ENCODE data around the gene RANBP10. TPM values are rescaled to one million over a fixed set of nuclear protein-coding genes. Genes with fewer than 3 reads are reported as not detected.

The RANBP10 gene
- total and polyA plus RNA-seq, 2 of the 13 experiments (the other 11 are each of a cell fraction or from before 2014, with no cell fraction given) = 9.2 to 22.7 TPM

- peak; percentile 62; the same call in 1 of the 2 replicates for TF ChIP-seq THRA (CRISPR knock-in tag; IDR thresholded peaks at IDR 0.05; ENCODE audit: borderline replicate concordance)
- TF ChIP-seq ZNF296 (CRISPR knock-in tag; conservative IDR thresholded peaks at IDR 0.05) = no peak
- TF ChIP-seq, protein P1, sequence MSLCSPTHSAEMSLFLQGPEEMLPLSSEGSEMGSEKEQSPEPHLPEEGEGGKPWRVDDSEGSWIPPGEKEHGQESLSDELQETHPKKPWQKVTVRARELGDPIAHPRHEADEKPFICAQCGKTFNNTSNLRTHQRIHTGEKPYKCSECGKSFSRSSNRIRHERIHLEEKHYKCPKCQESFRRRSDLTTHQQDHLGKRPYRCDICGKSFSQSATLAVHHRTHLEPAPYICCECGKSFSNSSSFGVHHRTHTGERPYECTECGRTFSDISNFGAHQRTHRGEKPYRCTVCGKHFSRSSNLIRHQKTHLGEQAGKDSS (CRISPR knock-in tag; IDR thresholded peaks at IDR 0.05; ENCODE audit: borderline replicate concordance, low read depth) = no peak; the same call in none of the 2 replicates
- TF ChIP-seq ZFP37 (CRISPR knock-in tag; IDR thresholded peaks at IDR 0.05; ENCODE audit: borderline replicate concordance) = no peak; the same call in 1 of the 2 replicates
- no peak; the same call in 1 of the 2 replicates for TF ChIP-seq PITX1 (CRISPR knock-in tag; IDR thresholded peaks at IDR 0.05)
- peak; percentile 59; the same call in 1 of the 2 replicates for TF ChIP-seq MEIS1 (CRISPR knock-in tag; IDR thresholded peaks at IDR 0.05; ENCODE audit: borderline replicate concordance)
- no peak for TF ChIP-seq NCOA2 (CRISPR knock-in tag; IDR thresholded peaks at IDR 0.05)
- peak; percentile 79; the same call in 1 of the 2 replicates for TF ChIP-seq TBX2 (CRISPR knock-in tag; IDR thresholded peaks at IDR 0.05; ENCODE audit: borderline replicate concordance)
- TF ChIP-seq ZNF850 (CRISPR knock-in tag; conservative IDR thresholded peaks at IDR 0.05) = no peak
- peak; percentile 84 to 94; a peak in 3 of 4 replicates for TF ChIP-seq POLR2A (IDR thresholded peaks at IDR 0.05; ENCODE audit: insufficient read depth in 1 of 2, low read depth in 2 of 2, low read length in 2 of 2)
- no peak for TF ChIP-seq IKZF1 (IDR thresholded peaks at IDR 0.05)
- no peak for TF ChIP-seq ZNF816 (CRISPR knock-in tag; IDR thresholded peaks at IDR 0.05; ENCODE audit: borderline replicate concordance)
- TF ChIP-seq, protein P2, sequence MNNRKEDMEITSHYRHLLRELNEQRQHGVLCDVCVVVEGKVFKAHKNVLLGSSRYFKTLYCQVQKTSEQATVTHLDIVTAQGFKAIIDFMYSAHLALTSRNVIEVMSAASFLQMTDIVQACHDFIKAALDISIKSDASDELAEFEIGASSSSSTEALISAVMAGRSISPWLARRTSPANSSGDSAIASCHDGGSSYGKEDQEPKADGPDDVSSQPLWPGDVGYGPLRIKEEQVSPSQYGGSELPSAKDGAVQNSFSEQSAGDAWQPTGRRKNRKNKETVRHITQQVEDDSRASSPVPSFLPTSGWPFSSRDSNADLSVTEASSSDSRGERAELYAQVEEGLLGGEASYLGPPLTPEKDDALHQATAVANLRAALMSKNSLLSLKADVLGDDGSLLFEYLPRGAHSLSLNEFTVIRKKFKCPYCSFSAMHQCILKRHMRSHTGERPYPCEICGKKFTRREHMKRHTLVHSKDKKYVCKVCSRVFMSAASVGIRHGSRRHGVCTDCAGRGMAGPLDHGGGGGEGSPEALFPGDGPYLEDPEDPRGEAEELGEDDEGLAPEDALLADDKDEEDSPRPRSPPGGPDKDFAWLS (CRISPR knock-in tag; IDR thresholded peaks at IDR 0.05; ENCODE audit: borderline replicate concordance) = no peak
- no peak for TF ChIP-seq ZNF205 (CRISPR knock-in tag; IDR thresholded peaks at IDR 0.05)
- TF ChIP-seq ZNF546 (CRISPR knock-in tag; conservative IDR thresholded peaks at IDR 0.05) = no peak
- no peak for TF ChIP-seq ZNF234 (CRISPR knock-in tag; conservative IDR thresholded peaks at IDR 0.05)
- TF ChIP-seq, protein P3, sequence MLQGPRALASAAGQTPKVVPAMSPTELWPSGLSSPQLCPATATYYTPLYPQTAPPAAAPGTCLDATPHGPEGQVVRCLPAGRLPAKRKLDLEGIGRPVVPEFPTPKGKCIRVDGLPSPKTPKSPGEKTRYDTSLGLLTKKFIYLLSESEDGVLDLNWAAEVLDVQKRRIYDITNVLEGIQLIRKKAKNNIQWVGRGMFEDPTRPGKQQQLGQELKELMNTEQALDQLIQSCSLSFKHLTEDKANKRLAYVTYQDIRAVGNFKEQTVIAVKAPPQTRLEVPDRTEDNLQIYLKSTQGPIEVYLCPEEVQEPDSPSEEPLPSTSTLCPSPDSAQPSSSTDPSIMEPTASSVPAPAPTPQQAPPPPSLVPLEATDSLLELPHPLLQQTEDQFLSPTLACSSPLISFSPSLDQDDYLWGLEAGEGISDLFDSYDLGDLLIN (CRISPR knock-in tag; IDR thresholded peaks at IDR 0.05; ENCODE audit: borderline replicate concordance) = no peak; the same call in 1 of the 2 replicates
- 0 out of 2 replicates have a peak, but pooled peaks have one; percentile 15 for TF ChIP-seq ZMYM3 (CRISPR knock-in tag; IDR thresholded peaks at IDR 0.05)
- no peak for TF ChIP-seq USF2 (IDR thresholded peaks at IDR 0.05; ENCODE audit: low read depth, low read length)
- TF ChIP-seq USF2 (CRISPR knock-in tag; IDR thresholded peaks at IDR 0.05; ENCODE audit: borderline replicate concordance) = no peak
- TF ChIP-seq THYN1 (CRISPR knock-in tag; IDR thresholded peaks at IDR 0.05; ENCODE audit: borderline replicate concordance, low read depth) = no peak
- no peak for TF ChIP-seq EZH2 (conservative IDR thresholded peaks at IDR 0.05; ENCODE audit: low read depth, low read length)
- TF ChIP-seq NKX3-1 (CRISPR knock-in tag; IDR thresholded peaks at IDR 0.05) = peak; percentile 51; the same call in 1 of the 2 replicates
These were observed at the start of gene RANBP10, which contains the start of gene TSNAXIP1 (continued) for GRCh38 chr16:67806428-67807147.

All from HepG2 (cell line).